Choroid plexus epithelial cell (primary cell): Measurements from ENCODE around the gene SLC30A1.

ENCODE experiments used
- DNase-seq: peaks from one replicate; pipeline ENCODE4 v3.0.0-alpha.2; 2010; ENCODE audit warnings: low read depth
- H3K4me3 ChIP-seq: 2 replicates; pipeline ENCODE4 v1.5.1; 2011; ENCODE audit warnings: low read depth, mild to moderate bottlenecking, control low read depth, low read length, moderate library complexity
- TF ChIP-seq, protein P1 (sequence below): conservative IDR thresholded peaks from 2 replicates; pipeline ENCODE4 v1.5.1; 2011; ENCODE audit warnings: low read depth, mild to moderate bottlenecking, control low read depth, inconsistent platforms, low read length, moderate library complexity

Gene SLC30A1

DNA sequence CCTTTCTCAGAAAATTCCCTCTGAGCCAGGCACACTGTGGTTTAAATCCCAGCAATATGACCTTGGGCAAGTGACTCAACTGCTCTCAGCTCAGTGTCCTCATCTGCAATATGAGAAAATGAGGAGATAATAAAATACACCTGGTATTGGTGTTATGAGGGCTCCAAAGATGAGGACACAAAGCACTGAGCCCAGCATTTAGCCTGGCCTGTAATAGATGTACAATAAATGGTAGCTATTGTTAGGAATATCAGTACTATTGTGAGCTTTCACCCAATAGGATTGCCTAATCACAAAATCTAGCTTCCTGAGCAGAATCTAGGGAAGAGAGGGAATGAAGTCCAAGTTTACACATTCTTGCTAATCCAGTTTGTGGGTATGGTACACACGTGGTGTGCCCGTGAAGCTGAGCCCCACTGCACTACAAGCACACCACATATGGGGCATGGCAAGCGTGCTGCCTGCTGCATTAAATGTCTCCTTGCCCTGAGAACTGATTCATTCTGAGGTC is 24.3 kb upstream of the SLC30A1 start:
- no peak overlapping the region for H3K4me3 ChIP-seq
- TF ChIP-seq, protein P1, sequence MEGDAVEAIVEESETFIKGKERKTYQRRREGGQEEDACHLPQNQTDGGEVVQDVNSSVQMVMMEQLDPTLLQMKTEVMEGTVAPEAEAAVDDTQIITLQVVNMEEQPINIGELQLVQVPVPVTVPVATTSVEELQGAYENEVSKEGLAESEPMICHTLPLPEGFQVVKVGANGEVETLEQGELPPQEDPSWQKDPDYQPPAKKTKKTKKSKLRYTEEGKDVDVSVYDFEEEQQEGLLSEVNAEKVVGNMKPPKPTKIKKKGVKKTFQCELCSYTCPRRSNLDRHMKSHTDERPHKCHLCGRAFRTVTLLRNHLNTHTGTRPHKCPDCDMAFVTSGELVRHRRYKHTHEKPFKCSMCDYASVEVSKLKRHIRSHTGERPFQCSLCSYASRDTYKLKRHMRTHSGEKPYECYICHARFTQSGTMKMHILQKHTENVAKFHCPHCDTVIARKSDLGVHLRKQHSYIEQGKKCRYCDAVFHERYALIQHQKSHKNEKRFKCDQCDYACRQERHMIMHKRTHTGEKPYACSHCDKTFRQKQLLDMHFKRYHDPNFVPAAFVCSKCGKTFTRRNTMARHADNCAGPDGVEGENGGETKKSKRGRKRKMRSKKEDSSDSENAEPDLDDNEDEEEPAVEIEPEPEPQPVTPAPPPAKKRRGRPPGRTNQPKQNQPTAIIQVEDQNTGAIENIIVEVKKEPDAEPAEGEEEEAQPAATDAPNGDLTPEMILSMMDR = no peak
- DNase-seq = no peak

DNA sequence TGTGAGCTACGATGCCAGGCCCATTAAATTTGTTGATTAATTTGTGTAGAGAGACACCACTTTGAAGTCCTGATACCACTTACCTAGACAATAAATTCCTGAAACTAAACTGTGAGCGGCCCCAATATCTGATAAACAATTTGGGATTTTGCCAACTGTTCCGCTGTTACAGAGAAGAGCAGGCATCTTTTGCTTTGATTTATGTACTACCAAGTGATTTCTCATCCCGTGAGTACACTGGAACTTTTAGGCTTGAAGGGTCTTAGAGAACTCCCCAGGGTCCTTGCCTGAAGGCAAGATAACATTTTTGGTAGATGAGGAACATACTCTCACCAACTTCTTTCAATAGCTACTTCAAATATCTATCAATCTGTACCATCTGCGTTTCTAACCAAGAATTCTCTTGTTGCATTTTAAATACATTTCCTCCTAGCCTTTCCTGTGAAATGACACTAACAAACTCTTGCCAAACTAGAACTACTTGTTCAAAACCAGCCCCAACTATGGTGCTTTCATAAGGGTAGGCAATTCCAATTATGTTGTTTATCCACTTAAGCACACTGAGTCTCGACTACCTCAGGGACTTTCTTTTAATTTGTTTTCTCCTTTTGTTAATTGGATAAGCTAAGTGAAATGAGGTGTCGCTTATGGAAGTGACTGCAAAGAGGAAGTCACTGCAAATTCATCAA is 23.2 kb upstream of the SLC30A1 start:
- H3K4me3 ChIP-seq = no peak overlapping the region
- DNase-seq = no peak
- TF ChIP-seq, protein P1 = no peak

DNA sequence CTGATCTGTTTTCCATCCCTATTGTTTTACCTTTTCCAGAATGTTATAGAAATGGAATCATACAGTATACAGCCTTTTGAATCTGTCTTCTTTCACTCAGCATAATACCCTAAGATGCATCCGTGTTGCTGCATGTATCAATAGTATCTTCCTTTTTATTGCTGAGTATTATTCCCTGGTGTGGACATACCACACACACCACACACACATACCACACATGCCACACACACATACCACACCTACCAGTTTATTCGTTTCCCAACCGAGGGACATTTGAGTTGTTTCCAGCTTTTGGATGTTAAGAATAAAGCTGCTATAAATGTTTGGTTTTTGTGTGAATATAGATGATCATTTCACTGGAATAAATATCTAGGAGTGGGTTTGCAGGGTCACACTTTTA is 22.2 kb upstream of the SLC30A1 start:
- no peak for DNase-seq
- TF ChIP-seq, protein P1 = no peak

DNA sequence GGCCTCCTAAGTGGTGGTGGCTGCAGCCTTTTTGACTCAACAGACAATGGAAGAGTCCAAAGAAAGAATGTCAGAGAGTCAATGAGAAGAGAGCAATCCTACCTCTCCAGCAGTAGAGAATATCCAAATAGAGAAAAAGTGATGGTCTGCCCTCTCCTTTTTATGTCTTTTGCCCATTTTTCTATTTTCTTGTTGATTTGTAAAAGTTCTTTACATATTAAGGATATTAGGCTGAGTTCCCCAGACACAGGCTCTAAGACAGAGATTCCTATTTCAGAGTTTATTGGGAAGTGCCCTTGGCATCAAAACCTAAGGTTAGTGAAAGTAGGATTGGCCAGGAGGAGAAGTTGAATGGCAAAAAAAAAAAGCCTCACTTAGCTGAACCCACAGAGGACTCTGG is 20.3 kb upstream of the SLC30A1 start:
- no peak overlapping the region for H3K4me3 ChIP-seq
- TF ChIP-seq, protein P1 = no peak
- no peak for DNase-seq

More for the DNA sequence above, 22.2 kb upstream of the SLC30A1 start:
- H3K4me3 ChIP-seq = no peak overlapping the region

DNA sequence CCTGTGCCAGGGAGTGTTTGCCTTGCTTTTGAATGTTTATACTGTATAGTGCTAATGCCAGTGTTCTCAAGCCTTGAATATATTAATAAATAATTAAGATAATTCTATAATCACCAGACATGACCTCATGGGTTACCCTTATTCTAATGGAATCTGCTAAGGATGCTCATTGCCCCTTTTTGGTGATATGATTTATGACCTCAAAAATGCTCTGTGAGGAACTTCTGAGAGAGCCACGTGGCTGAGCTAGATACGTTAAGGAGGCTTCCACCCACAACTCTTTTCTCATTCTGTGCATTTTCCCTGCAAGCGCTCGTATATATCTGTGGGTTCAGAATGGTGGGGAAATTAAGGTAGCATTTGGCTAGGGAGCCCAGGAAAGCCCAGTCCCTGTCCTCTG is 19.6 kb upstream of the SLC30A1 start:
- H3K4me3 ChIP-seq = no peak overlapping the region
- no peak for DNase-seq
- TF ChIP-seq, protein P1 = no peak

DNA sequence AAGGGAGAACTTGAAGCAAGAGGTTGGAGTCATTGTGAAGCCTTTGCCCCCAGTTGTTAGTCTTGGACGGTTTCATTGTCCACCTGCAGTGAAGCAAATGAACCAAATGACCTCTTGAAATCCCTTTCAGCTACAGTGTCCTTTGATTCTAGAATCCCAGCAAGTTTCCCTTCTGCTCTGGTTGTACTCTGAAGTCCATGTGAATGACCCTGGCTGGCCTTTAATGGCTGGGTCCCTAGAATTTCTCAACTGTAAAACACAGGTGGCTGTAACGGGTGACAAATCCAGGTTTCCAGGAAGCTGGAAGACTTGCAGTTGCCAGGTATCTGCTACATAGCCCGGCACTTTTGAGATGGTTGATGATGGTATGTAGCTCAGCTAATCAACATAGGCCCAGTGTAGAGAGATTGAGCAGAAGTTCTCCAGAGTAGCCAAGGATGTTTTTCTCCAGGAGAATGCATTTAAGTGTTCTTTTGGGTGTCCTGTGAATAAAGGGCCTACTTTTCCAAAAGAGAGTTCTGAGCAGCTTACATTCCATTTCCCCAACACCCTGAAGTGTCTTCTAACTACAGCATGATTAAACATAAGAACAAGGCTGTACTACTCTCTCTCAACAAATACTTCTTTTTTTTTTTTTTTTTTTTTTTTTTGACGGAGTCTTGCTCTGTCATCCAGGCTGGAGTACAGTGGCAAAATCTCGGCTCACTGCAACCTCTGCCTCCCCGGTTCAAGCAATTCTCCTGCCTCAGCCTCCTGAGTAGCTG is 17.6 kb upstream of the SLC30A1 start:
- H3K4me3 ChIP-seq = no peak overlapping the region
- TF ChIP-seq, protein P1 = no peak
- no peak for DNase-seq
